Transverse colon (tissue), 4 donors: ENCODE measurements around the gene GLYR1.

Experiments used
- POLR2A ChIP-seq: fragments of 450-650 bp; IDR thresholded peaks from one replicate; pipeline ENCODE4 v1.6.1; 2016; ENCODE audit warnings: antibody characterized with exemption, mild to moderate bottlenecking, moderate library complexity
- POLR2AphosphoS5 ChIP-seq, 3 donors: sonication (generic); formaldehyde crosslinking; IDR thresholded peaks; one replicate each; pipeline ENCODE4 v1.6.1; 2016; ENCODE audit warnings: antibody characterized with exemption in 3 of 3
- TF ChIP-seq, protein P1 (sequence below), 5 experiments: fragments of 200-600 bp in 3 of 5; fragments of 450-650 bp in 2 of 5; sonication (generic) in 3 of 5; IDR thresholded peaks; 1 replicate in 2 of 5; 2 replicates in 3 of 5; pipeline ENCODE4 v1.5.1; 2016 to 2017; ENCODE audit warnings: antibody characterized with exemption in 5 of 5, inconsistent platforms in 3 of 5, mild to moderate bottlenecking in 2 of 5, moderate library complexity in 1 of 5

DNA sequence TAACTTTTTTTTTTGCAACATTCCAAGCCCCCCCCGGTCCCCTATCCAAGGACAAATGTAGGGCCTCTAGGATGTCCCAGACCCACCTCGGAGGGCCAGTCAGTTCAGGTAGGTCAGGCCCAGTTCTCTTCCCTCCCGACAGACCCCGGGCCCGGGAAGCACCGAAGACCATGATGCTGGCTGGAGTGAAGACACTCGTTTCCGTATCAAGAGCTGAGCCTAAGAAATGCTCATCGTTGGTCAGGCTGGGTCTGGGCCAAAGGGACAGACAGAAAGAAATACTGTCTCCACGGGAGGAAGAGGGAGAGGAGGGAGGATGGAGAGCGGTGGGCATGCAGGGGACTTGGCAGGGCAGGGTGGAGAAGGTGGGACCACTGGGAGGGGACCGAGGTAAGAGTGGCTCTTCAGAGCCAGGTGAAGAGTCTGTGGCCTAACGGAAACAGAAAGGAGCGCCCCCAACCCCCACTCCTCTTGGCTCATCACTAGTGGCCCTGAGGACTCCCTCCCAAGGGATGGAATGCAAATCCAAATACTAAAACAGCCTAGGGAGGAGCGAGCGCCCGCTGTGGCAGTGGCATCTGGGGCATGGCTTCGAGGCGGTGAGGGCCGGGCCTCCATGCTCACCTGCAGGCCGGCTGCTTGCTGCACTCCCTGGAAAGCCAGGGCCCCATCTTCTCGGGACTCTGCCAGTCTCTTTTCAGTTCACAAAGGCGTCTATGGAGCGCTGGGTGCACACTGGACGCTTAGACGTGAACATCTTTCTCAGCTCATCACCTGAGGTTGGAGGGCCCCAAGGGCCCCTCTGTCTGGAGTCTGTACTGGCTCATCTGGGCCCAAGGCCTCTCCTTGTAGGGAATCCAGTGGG lies 43.0 kb downstream of the GLYR1 start:
- TF ChIP-seq, protein P1, sequence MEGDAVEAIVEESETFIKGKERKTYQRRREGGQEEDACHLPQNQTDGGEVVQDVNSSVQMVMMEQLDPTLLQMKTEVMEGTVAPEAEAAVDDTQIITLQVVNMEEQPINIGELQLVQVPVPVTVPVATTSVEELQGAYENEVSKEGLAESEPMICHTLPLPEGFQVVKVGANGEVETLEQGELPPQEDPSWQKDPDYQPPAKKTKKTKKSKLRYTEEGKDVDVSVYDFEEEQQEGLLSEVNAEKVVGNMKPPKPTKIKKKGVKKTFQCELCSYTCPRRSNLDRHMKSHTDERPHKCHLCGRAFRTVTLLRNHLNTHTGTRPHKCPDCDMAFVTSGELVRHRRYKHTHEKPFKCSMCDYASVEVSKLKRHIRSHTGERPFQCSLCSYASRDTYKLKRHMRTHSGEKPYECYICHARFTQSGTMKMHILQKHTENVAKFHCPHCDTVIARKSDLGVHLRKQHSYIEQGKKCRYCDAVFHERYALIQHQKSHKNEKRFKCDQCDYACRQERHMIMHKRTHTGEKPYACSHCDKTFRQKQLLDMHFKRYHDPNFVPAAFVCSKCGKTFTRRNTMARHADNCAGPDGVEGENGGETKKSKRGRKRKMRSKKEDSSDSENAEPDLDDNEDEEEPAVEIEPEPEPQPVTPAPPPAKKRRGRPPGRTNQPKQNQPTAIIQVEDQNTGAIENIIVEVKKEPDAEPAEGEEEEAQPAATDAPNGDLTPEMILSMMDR (IDR thresholded peaks at IDR 0.05) = no peak
- no peak for TF ChIP-seq POLR2AphosphoS5 (IDR thresholded peaks at IDR 0.05)
- peak; percentile 13 for TF ChIP-seq POLR2A
